ENCODE data around the gene FARP1.
A peak's percentile ranks its signal among the peaks of the same experiment; 100 is the strongest.

Gene FARP1

DNA sequence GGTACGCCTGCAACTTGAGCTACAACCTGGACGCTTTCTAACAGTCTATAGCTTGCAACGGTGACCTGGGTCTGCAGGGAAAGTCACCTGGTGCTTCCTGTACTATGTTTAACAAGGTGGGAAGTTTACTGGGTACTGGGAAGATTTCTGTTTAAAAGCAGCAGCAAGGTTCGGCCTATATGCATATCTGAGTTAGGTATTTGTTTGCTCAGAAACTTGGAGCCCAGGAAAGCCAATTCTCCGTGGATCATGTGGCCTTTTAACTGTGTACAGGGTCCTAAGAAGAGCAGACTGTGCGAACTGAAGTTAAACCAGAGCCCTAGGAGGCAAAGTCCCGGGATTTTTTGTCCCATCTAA lies 330.9 kb downstream of the FARP1 start:
- no peak for DNase-seq

- DNase-seq: no peak
These were observed 331.4 kb downstream of the FARP1 start for GRCh38 chr13:98474292-98474691.

DNA sequence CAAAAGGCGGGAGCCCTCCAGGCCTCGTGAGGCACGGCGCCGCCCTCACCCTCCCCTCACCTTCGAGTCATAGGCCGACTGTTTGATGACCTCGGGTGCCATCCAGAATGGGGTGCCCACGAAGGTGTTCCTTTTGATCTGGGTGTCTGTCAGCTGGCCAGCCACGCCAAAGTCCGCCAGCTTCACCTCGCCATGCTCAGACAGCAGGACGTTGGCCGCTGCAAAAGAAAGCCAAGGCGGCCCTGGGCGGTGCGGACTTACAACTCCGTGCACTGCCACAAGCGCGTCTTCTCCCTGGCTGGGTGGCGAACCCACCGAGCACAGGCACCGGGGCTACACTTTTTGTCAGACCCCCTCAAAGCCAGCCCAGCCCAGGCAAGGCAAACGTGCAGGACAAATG lies 331.9 kb downstream of the FARP1 start:
- DNase-seq: no peak

DNA sequence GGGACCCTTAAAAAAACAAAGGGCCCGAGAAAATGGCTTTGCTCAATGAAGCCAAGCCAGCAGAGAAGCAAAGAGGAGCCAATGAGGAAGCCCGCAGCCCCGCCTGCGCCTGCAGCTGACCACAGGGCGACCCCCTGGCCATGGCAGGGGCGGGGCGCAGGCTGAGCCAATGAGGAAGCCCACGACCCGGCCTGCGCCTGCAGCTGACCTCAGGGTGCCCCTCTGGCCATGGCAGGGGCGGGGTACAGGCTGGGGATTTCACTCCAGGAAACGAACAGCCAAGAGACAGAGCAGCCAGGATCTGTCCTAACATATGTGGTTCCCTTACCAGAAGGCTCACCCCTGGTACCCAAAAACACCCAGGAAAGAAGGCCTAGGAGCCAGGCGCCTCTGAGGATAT lies 332.6 kb downstream of the FARP1 start:
- DNase-seq: no peak

- DNase-seq: peak; percentile 34 to 50
These were observed 333.2 kb downstream of the FARP1 start for GRCh38 chr13:98476106-98476505.

DNA sequence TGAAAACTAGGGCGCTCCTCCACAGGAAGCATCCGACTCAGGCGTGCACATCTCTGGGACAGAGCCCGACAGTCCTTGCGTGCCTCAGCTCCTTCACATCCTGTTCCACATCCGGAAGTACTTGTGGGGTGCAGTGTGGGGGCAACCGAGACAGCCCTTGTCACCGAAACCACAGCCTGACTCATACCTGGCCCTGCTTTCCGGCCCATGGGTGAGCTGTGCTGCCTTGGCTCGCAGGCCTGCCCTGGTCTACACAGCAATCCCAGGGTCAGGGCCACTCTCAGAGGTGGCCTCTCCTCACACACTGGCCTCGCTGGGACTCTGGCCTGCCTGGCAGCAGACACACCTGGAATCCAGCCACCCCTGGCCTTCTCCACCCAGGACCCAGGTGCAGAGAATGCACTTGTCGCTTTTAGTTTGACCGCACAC lies 333.7 kb downstream of the FARP1 start:
- DNase-seq: peak; percentile 74 to 78

DNA sequence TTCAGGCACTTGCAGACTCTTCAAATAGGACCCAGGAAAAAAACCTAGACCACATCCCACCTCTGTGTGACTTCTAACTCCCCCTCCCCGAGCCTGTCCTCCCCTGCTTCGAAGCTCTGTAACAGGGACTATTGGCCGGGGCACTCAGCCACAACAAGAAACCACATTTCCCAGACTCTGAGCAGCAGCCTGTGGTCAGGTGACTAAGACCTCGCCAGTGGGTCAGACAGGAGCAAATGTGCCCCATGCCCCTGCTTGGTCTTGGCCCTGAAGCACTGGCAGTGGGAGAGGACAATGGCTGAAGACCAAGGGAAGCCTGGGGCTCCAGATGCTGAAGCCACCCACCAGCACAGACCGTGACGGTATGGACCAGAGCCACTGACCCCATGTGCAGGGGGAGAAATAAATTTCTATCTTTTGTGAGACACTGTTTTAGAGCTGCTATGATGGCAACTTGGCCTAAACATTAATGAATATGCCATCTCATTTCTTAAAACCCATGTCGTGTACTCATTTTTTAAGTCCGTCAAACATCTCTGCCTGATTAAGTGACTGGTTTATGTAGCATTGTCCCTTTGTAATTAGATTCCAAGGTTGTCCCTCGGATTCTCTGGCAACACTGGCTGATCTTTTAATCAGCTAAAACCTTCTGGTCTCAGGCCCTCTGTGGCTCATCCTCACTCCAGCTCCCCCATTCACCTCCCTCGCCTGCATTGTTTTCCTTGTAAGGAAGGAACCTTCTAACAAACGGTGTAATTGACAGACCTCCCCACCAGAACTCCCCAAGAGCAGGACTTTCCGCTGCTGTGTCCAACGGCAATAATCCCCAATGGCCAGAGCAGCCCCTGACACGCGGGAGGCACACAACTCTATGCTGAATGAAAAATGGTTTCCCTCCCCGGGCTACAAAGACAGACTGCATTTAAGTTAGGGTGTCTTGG lies 335.6 kb downstream of the FARP1 start:
- DNase-seq: peak; percentile 12 to 25

GRCh38 chr13:98479496-98480003 lies 336.7 kb downstream of the FARP1 start:
- DNase-seq: no peak

- DNase-seq: peak; percentile 32 to 37
These were observed 338.3 kb downstream of the FARP1 start for GRCh38 chr13:98480915-98481877.

DNA sequence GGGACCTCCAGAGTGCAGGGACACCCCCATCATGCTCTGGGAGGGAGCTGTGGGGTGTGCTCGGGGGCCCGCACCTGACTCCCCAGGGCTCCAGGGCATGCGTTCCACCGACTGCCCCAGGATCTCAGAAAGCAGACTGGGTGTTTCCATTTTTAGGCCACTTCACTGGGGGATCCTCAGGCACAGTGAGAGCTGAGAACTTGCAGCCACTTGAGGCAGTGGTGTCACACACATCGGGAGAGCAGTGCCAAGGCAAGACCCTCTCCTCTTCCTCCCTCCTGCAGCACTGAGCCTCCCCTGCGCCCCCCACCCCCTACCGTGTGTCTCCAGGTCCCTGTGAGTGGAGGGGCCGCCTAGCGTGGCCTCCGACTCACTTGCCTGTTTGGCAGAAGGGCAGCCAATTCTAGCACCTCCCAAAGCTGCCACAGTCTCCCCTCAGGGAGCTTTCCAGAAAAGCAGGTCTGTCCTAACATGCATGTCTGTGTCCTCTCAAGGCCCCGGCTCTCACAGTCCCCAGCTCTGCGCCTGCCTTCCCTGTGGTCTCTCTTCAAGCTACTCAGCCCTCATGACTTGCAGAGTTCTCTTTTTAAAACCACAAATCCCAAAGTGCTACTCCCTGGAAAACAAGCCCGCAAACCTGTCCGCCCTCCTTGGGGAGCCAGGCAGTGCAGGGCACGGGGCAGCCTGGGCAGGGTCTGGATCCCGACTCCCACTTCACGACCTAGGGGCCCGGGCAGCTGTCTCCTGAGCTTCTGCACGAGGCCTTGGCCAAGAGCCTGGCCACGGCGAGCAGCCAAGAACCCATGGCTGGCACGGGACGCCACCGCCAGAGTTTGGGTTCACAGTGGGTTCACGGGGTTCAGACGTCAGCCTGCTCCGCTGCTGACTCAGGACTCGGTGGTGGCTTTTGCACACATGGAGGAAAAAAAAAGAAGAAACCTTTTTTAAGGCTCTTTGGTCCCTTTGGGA lies 339.9 kb downstream of the FARP1 start:
- no peak for DNase-seq

DNA sequence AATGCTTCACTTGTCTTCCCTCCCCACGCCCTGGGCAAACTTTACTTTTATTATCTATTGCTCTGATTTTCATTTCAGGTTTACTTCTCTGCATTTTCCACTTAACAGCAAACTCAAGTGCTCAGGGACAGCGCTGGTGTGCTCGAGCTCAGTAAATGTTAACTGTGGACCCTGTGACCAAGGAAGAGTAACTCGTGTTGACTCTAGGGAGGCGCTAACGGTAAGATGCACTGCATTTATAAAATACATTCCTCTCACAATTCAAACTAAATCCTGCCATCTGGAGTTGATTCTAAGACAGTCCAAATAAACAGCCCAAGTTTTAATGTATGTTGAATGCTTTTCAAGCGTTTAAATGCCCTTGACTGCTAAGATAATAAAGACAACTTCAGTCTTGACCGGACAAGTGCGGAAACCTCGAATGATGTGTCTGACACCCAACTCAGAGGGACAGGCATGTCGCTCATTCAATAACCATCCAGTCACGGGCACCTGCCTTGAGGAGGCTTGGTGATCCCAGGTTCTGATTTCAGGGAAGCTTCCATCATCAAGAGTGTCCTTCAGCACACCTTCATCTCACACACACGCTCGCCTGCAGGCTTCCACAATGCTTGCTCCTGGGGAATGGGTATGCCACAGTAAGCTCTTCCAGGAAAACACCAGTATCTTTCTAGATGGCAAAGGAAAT lies 340.9 kb downstream of the FARP1 start:
- no peak for DNase-seq

DNA sequence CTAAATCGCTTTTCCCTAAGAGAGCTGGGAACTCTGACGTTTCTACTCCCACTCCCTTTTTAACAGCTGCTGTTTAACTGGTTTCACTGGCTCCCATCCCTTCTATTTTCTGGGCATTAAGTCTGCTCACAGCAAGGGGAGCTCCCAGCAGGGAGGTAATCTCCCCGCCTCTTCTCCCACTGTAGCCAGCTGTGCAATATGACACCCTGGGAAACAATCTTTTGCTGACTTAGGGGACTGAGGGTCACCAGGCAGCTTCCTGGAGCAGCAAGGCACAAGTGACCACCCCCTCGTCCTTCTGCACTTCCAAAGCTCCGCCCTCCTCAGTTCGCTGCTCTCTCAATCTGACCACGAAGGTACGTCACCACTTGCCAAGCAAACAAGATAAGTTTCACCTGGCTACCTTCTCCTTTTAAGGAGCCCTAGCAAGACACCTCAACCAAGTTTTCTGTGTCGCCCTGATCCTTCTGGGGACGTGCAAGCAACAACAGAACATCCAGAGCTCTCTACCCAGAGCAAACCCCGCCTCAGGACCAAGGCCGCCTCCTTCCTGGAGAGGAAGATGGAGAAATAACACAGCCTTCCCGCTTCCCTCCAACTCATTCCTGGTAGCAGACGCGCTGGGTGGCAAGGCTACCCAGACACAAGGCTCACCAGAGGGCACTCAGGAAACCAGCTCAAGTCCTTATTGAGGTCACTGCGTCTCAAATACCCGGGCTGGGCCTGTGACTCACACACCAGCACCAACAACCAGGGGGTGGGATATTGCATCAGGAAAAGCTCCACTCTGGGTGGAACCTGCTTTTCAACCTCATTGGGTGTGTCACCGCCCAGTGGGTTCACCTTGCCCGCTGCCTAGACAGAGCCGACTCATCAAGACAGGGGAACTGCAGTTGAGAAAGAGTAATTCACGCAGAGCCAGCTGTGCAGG lies 341.7 kb downstream of the FARP1 start:
- DNase-seq: peak; percentile 49 to 53

DNA sequence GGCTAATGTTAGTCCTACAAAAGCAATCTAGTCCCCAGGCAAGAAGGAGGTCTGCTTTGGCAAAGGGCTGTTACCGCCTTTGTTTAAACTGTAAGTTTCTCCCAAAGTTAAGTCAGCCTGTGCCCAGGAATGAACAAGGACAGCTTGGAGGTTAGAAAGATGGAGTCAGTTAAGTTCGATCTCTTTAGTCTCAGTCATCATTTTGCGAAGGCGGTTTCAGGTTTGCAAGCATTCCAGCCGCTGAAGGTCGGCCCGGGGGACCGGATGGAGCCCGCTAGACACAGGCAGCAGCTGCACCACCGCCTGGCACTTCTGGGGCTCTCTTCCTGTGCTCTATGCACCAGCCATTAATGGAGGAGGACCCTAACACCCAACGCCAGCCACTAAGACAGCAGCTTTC lies 342.7 kb downstream of the FARP1 start:
- no peak for DNase-seq

- DNase-seq: no peak
These were observed 343.5 kb downstream of the FARP1 start for GRCh38 chr13:98486412-98486811.

- no peak for DNase-seq
These were observed 344.1 kb downstream of the FARP1 start for GRCh38 chr13:98487016-98487415.

DNA sequence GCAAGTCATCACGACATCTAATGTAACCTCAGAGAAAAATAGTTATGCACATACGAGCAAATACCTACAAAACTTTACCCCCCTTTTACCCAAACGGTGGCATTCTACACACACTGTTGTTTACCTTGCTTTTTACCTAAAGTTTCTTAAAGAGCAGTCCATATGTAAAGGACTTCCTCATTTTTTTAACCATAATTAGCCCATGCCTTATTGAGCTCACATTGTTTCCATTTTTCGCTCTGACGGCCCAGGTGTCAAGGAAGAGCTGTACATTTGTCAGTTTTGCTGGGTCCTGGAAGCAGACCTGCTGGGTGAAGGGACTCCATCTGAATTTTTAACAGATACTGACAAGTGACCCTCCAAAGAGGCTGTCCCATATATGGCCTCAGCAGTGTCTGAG lies 344.6 kb downstream of the FARP1 start:
- no peak for DNase-seq

DNA sequence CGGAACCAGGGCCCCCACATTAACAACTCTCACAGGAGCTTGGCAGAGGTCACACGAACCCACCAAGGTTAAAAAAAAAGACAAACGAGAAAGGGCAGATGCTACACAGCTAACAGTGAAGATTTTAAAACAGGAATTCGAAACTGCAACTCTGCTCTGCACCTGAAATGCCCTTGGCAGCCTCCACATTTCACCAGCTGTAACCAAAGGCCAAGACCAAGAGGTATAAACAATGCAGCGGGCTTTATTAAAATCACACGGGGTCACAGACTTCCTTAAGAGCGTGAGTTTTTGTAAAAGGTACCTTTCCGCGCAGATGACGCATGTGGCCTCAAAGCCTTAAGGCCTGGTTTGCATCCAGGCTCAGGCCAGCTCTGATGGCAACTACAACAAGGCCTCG lies 345.8 kb downstream of the FARP1 start:
- no peak for DNase-seq

DNA sequence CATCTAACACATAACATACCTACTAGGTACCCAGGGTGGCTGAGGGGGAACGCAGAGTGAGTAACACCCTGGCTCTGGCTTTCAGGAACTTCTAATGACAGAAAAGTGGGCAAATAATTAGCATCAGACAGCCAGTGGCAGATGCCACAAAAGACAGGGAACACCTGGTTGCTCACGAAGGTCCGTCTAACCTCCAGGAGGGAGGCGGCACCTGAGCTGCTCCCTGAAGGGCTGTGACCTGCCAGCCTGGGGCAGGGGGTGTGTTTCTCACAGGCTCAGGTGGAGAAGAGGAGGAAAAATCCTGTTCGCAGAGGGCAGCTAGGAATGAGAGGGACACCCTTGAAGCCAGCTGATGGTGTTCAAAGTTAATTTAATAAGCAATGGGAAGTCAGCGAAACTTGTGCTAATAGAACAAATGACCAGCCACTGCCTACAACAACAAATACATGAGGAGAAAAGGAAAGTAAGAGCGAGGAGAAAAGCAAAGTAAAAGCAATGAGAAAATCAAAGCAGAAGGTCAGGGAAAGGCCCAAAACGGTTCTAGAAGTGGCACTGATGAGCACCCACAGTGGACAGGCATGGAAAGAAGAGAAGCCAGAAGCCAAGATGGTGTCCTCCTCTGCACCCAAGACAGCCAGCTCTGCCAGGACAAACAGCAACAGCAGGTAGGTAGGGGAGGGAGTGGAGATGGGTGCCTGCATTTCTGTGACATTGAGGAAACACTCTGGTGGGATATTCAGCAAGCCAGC lies 346.7 kb downstream of the FARP1 start:
- no peak for DNase-seq

- no peak for DNase-seq
These were observed 347.4 kb downstream of the FARP1 start for GRCh38 chr13:98490195-98490836.
